Stimulated activated CD4-positive, alpha-beta T cell treated with anti-CD3 and anti-CD28 coated beads, Interleukin-4, amount 100 ng/mL, for 48 hours (primary cell): ENCODE data around the gene CRADD.
A peak's percentile ranks its signal among the peaks of the same experiment; 100 is the strongest.
"Not testable (repeated sequence)": the region's sequence is repeated elsewhere in the genome, so short reads cannot be mapped to it uniquely, and the experiment has no call there.

Source experiments
- DNase-seq, 2 donors: peaks; one replicate each; pipeline ENCODE4 v3.0.0-alpha.2; 2020; ENCODE audit warnings: low read depth in 2 of 2

Gene CRADD

GRCh38 chr12:93757792-93758694, 80.9 kb downstream of the CRADD start:
- no peak for DNase-seq

GRCh38 chr12:93758801-93759373, 81.7 kb downstream of the CRADD start:
- DNase-seq: no peak

- no peak for DNase-seq
These were observed 82.4 kb downstream of the CRADD start for GRCh38 chr12:93759512-93760081.

- DNase-seq: no peak
These were observed 83.2 kb downstream of the CRADD start for GRCh38 chr12:93760275-93760875.

GRCh38 chr12:93762059-93762719, 85.0 kb downstream of the CRADD start:
- no peak for DNase-seq

- no peak for DNase-seq
These were observed 85.9 kb downstream of the CRADD start for GRCh38 chr12:93762912-93763553.

- DNase-seq: no peak
These were observed 86.6 kb downstream of the CRADD start for GRCh38 chr12:93763746-93764147.

- DNase-seq: no peak
These were observed 89.2 kb downstream of the CRADD start for GRCh38 chr12:93766371-93766770.

- DNase-seq: no peak
These were observed 89.8 kb downstream of the CRADD start for GRCh38 chr12:93766796-93767523.

- no peak for DNase-seq
These were observed 90.3 kb downstream of the CRADD start for GRCh38 chr12:93767524-93767863.

- DNase-seq: no peak
These were observed 95.0 kb downstream of the CRADD start for GRCh38 chr12:93772003-93772700.

- peak in 1 of 2 donors; percentile 48 for DNase-seq
These were observed 96.1 kb downstream of the CRADD start for GRCh38 chr12:93773122-93773871.

GRCh38 chr12:93776581-93777018, 99.4 kb downstream of the CRADD start:
- no peak for DNase-seq

GRCh38 chr12:93777254-93777653, 100.1 kb downstream of the CRADD start:
- no peak for DNase-seq

GRCh38 chr12:93778306-93778705, 101.1 kb downstream of the CRADD start:
- DNase-seq: no peak

- no peak for DNase-seq
These were observed 101.6 kb downstream of the CRADD start for GRCh38 chr12:93778766-93779165.

- no peak for DNase-seq
These were observed 103.0 kb downstream of the CRADD start for GRCh38 chr12:93780101-93780641.

- not testable (repeated sequence) for DNase-seq
These were observed 103.7 kb downstream of the CRADD start for GRCh38 chr12:93780886-93781285.

- not testable (repeated sequence) for DNase-seq
These were observed 104.8 kb downstream of the CRADD start for GRCh38 chr12:93781961-93782360.
